Measurements from ENCODE around the gene SLCO2B1.

Gene SLCO2B1

GRCh38 chr11:75191330-75191717, 40.4 kb downstream of the SLCO2B1 start:
- no peak for DNase-seq (ENCODE audit: insufficient read length, low spot score)
- no peak for TF ChIP-seq CTCF (IDR thresholded peaks at IDR 0.05; ENCODE audit: insufficient read depth, missing control alignments)
- FAIRE-seq, result no peak

- no peak for TF ChIP-seq CTCF (IDR thresholded peaks at IDR 0.05; ENCODE audit: insufficient read depth, missing control alignments)
- DNase-seq (ENCODE audit: insufficient read length, low spot score), result no peak
- no peak for FAIRE-seq
Observed at GRCh38 chr11:75193271-75193670, 42.4 kb downstream of the SLCO2B1 start.

GRCh38 chr11:75193711-75194110, 42.8 kb downstream of the SLCO2B1 start:
- DNase-seq (ENCODE audit: insufficient read length, low spot score), result no peak
- TF ChIP-seq CTCF (IDR thresholded peaks at IDR 0.05; ENCODE audit: insufficient read depth, missing control alignments), result no peak
- no peak for FAIRE-seq

- no peak for TF ChIP-seq CTCF (IDR thresholded peaks at IDR 0.05; ENCODE audit: insufficient read depth, missing control alignments)
- no peak for FAIRE-seq
Observed at GRCh38 chr11:75194147-75194546, 43.2 kb downstream of the SLCO2B1 start.

GRCh38 chr11:75195167-75195962, 44.5 kb downstream of the SLCO2B1 start:
- TF ChIP-seq CTCF (IDR thresholded peaks at IDR 0.05; ENCODE audit: insufficient read depth, missing control alignments), result no peak
- FAIRE-seq, result no peak

More at GRCh38 chr11:75194147-75194546, 43.2 kb downstream of the SLCO2B1 start:
- no peak for DNase-seq (ENCODE audit: insufficient read length, low spot score)

GRCh38 chr11:75196426-75196825, 45.5 kb downstream of the SLCO2B1 start:
- no peak for FAIRE-seq
- DNase-seq (ENCODE audit: insufficient read length, low spot score), result no peak

More at GRCh38 chr11:75195167-75195962, 44.5 kb downstream of the SLCO2B1 start:
- no peak for DNase-seq (ENCODE audit: insufficient read length, low spot score)

More at GRCh38 chr11:75196426-75196825, 45.5 kb downstream of the SLCO2B1 start:
- TF ChIP-seq CTCF (IDR thresholded peaks at IDR 0.05; ENCODE audit: insufficient read depth, missing control alignments), result no peak

Measured in D721Med (cell line).